OCI-LY1 (cell line): ENCODE results near the gene WRNIP1.
A peak's percentile ranks its signal among the peaks of the same experiment; 100 is the strongest.

ENCODE experiments used
- H2AFZ ChIP-seq: fragments of 200-600 bp; sonication (generic), shearing (Covaris generic); 2 replicates; pipeline ENCODE4 v1.6.0; 2014; ENCODE audit warnings: antibody characterized with exemption, mild to moderate bottlenecking, low read length
- H3F3A ChIP-seq: fragments of 200-600 bp; sonication (generic), shearing (Covaris generic); 2 replicates; pipeline ENCODE4 v1.6.0; 2014; ENCODE audit warnings: mild to moderate bottlenecking, antibody characterized with exemption, low read length, moderate library complexity; ENCODE audit not compliant: insufficient read depth
- H3K27ac ChIP-seq: fragments of 200-600 bp; sonication (generic); 2 replicates; pipeline ENCODE4 v1.5.1; 2014; ENCODE audit warnings: low read length, mixed run types, mild to moderate bottlenecking, low read depth; ENCODE audit not compliant: poor library complexity, severe bottlenecking
- H3K27me3 ChIP-seq: fragments of 200-600 bp; sonication (generic); 2 replicates; pipeline ENCODE4 v1.6.0; 2014; ENCODE audit warnings: antibody characterized with exemption, mild to moderate bottlenecking, low read length, moderate library complexity; ENCODE audit not compliant: insufficient read depth
- H3K36me3 ChIP-seq: fragments of 200-600 bp; sonication (generic); 2 replicates; pipeline ENCODE4 v1.6.1; 2014; ENCODE audit warnings: mild to moderate bottlenecking, antibody characterized with exemption, low read length, moderate library complexity, mixed read lengths; ENCODE audit not compliant: insufficient read depth
- H3K4me1 ChIP-seq: fragments of 200-600 bp; sonication (generic); 2 replicates; pipeline ENCODE4 v1.5.1; 2014; ENCODE audit warnings: mild to moderate bottlenecking, low read length, moderate library complexity; ENCODE audit not compliant: insufficient read depth, severe bottlenecking
- H3K4me2 ChIP-seq: fragments of 200-600 bp; sonication (generic), shearing (Covaris generic); 2 replicates; pipeline ENCODE4 v1.6.1; 2014; ENCODE audit warnings: low read length
- H3K4me3 ChIP-seq: fragments of 200-600 bp; sonication (generic); 2 replicates; pipeline ENCODE4 v1.5.1; 2014; ENCODE audit warnings: low read length, low read depth, mild to moderate bottlenecking, mixed read lengths; ENCODE audit not compliant: poor library complexity, severe bottlenecking
- H3K79me2 ChIP-seq: fragments of 200-600 bp; shearing (Covaris generic); 2 replicates; pipeline ENCODE4 v1.6.1; 2016; ENCODE audit warnings: mixed run types, low read length, mixed read lengths; ENCODE audit not compliant: insufficient read depth
- H3K9ac ChIP-seq: fragments of 200-600 bp; sonication (generic), shearing (Covaris generic); 2 replicates; pipeline ENCODE4 v1.6.1; 2014; ENCODE audit warnings: mild to moderate bottlenecking, low read length, mixed read lengths
- H3K9me2 ChIP-seq: fragments of 200-600 bp; sonication (generic), shearing (Covaris generic); 2 replicates; pipeline ENCODE4 v1.6.1; 2014; ENCODE audit warnings: low read depth, mild to moderate bottlenecking, low read length, mixed read lengths
- H3K9me3 ChIP-seq: fragments of 200-600 bp; shearing (Covaris generic); 2 replicates; pipeline ENCODE4 v1.6.1; 2014; ENCODE audit warnings: low read length, mixed read lengths
- H4K20me1 ChIP-seq: fragments of 200-600 bp; sonication (generic), shearing (Covaris generic); 2 replicates; pipeline ENCODE4 v1.6.0; 2016; ENCODE audit warnings: mild to moderate bottlenecking, low read length; ENCODE audit not compliant: insufficient read depth
- CTCF ChIP-seq: fragments of 200-600 bp; sonication (generic), shearing (Covaris generic); IDR thresholded peaks from 2 replicates; pipeline ENCODE4 v1.5.1; 2017; ENCODE audit warnings: mild to moderate bottlenecking, antibody characterized with exemption, low read length, moderate library complexity, mixed read lengths
- EZH2 ChIP-seq: fragments of 200-600 bp; sonication (generic), shearing (Covaris generic); IDR thresholded peaks from 2 replicates; pipeline ENCODE4 v1.8.0; 2017; ENCODE audit warnings: borderline replicate concordance, mixed run types, mild to moderate bottlenecking, antibody characterized with exemption, low read length, moderate library complexity, mixed read lengths

Gene WRNIP1

GRCh38 chr6:2763345-2763841, 1.8 kb upstream of the WRNIP1 start:
- no peaks in the 10 kb centered on the region for H4K20me1 ChIP-seq
- no peak overlapping the region for H3K4me3 ChIP-seq
- no peaks in the 10 kb centered on the region for H3K9me3 ChIP-seq
- H3K9me2 ChIP-seq, result no peaks in the 10 kb centered on the region
- no peak overlapping the region for H3K9ac ChIP-seq
- no peaks in the 10 kb centered on the region for H3K36me3 ChIP-seq
- TF ChIP-seq EZH2 (no peak), CTCF (no peak)
- no peaks in the 10 kb centered on the region for H3K27me3 ChIP-seq
- H3K27ac ChIP-seq, result no peak overlapping the region
- peaks cover 22% of the 10 kb centered on the region for H3K4me1 ChIP-seq
- no peaks in the 10 kb centered on the region for H3F3A ChIP-seq
- H2AFZ ChIP-seq, result no peak overlapping the region
- peaks cover 24% of the 10 kb centered on the region for H3K79me2 ChIP-seq
- no peak overlapping the region for H3K4me2 ChIP-seq

GRCh38 chr6:2763876-2764540, 1.2 kb upstream of the WRNIP1 start:
- Histone ChIP-seq H3K79me2 (peaks cover 30% of the 10 kb centered on the region), H3K27ac (no peak overlapping the region), H3K9ac (peak overlapping the region; percentile 76), H3K9me2 (no peaks in the 10 kb centered on the region), H3K4me3 (peak overlapping the region; percentile 65), H3K4me2 (peak overlapping the region; percentile 75), H4K20me1 (no peaks in the 10 kb centered on the region), H3K4me1 (peaks cover 29% of the 10 kb centered on the region), H3K36me3 (peaks cover 5% of the 10 kb centered on the region; the same call in 1 of the 2 replicates), H3K9me3 (no peaks in the 10 kb centered on the region), H2AFZ (0 out of 2 replicates have a peak overlapping the region, but pooled peaks have one; percentile 1), H3F3A (no peaks in the 10 kb centered on the region), H3K27me3 (no peaks in the 10 kb centered on the region)
- TF ChIP-seq EZH2, result no peak
- TF ChIP-seq CTCF, result no peak

GRCh38 chr6:2764610-2765165, 505 bp upstream of the WRNIP1 start:
- H4K20me1 ChIP-seq, result no peaks in the 10 kb centered on the region
- peak overlapping the region; percentile 65 for H3K27ac ChIP-seq
- TF ChIP-seq CTCF, result no peak
- no peak for TF ChIP-seq EZH2

More at GRCh38 chr6:2764610-2765165, 505 bp upstream of the WRNIP1 start:
- Histone ChIP-seq H3K27me3 (no peaks in the 10 kb centered on the region), H3K9me3 (no peaks in the 10 kb centered on the region), H3K36me3 (peaks cover 5% of the 10 kb centered on the region; the same call in 1 of the 2 replicates), H3K9ac (peak overlapping the region; percentile 76), H3F3A (no peaks in the 10 kb centered on the region), H3K79me2 (peaks cover 37% of the 10 kb centered on the region), H3K4me1 (peaks cover 32% of the 10 kb centered on the region), H3K4me3 (peak overlapping the region; percentile 65), H3K4me2 (peak overlapping the region; percentile 75), H2AFZ (peak overlapping the region; percentile 1; the same call in 1 of the 2 replicates), H3K9me2 (no peaks in the 10 kb centered on the region)
